Activated T-cell treated with anti-CD3 and anti-CD28 coated beads, Interleukin-2, amount 50 U/mL, for 4 hours (primary cell): Measurements from ENCODE around the gene PCGF6. TPM values are rescaled to one million over a fixed set of nuclear protein-coding genes. Genes with fewer than 3 reads are reported as not detected.
"Not testable (repeated sequence)": the region's sequence is repeated elsewhere in the genome, so short reads cannot be mapped to it uniquely, and the experiment has no call there.

Experiments
- ATAC-seq, 2 donors: fragments of 200-7000 bp; cut with Tn5 transposase; one replicate each; pipeline ENCODE4 v1.10.0; 2021
- DNase-seq: peaks from one replicate; pipeline ENCODE4 v3.0.0-alpha.2; 2020
- H3K27me3 Mint-ChIP-seq: one replicate; pipeline ENCODE4 v1.8.0; 2021; ENCODE audit warnings: low read depth, mixed read lengths
- H3K36me3 Mint-ChIP-seq: one replicate; pipeline ENCODE4 v1.8.0; 2022; ENCODE audit warnings: mixed read lengths; ENCODE audit not compliant: insufficient read depth
- H3K4me1 Mint-ChIP-seq: one replicate; pipeline ENCODE4 v1.8.0; 2021; ENCODE audit warnings: low read depth, mixed read lengths
- H3K4me3 Mint-ChIP-seq: one replicate; pipeline ENCODE4 v1.8.0; 2021; ENCODE audit warnings: mild to moderate bottlenecking, moderate library complexity, mixed read lengths
- H3K9me3 Mint-ChIP-seq: one replicate; pipeline ENCODE4 v1.8.0; 2021; ENCODE audit warnings: mixed read lengths
- total RNA-seq, 3 donors: library from RNA; stranded (reverse); gene quantifications; one replicate each; pipeline ENCODE4 v1.2.1, GENCODE V29; 2021

PCGF6 gene
- total RNA-seq, 3 donors from 2014 or later, result 15.8 to 18.1 (median 16.9) TPM

- ATAC-seq (no peak), DNase-seq (no peak)
- Mint-ChIP-seq H3K4me3 (no peak overlapping the region), H3K4me1 (peaks cover 3% of the 10 kb centered on the region), H3K36me3 (no peaks in the 10 kb centered on the region), H3K9me3 (no peaks in the 10 kb centered on the region), H3K27me3 (peaks cover 67% of the 10 kb centered on the region)
These were observed 68.0 kb downstream of the PCGF6 start for GRCh38 chr10:103282961-103283360.

- H3K9me3 Mint-ChIP-seq, result no peaks in the 10 kb centered on the region
- H3K27me3 Mint-ChIP-seq, result peaks cover 66% of the 10 kb centered on the region
These were observed 69.2 kb downstream of the PCGF6 start for GRCh38 chr10:103281753-103282152.

GRCh38 chr10:103280506-103280905 lies 70.4 kb downstream of the PCGF6 start:
- peaks cover 68% of the 10 kb centered on the region for H3K27me3 Mint-ChIP-seq
- H3K9me3 Mint-ChIP-seq, result no peaks in the 10 kb centered on the region
- ATAC-seq (no peak), DNase-seq (no peak)
- H3K4me3 Mint-ChIP-seq, result no peak overlapping the region
- no peaks in the 10 kb centered on the region for H3K36me3 Mint-ChIP-seq
- peaks cover 10% of the 10 kb centered on the region for H3K4me1 Mint-ChIP-seq

More at GRCh38 chr10:103281753-103282152, 69.2 kb downstream of the PCGF6 start:
- Mint-ChIP-seq H3K4me3 (no peak overlapping the region), H3K36me3 (no peaks in the 10 kb centered on the region), H3K4me1 (peaks cover 4% of the 10 kb centered on the region)
- DNase-seq (no peak), ATAC-seq (no peak)

GRCh38 chr10:103280031-103280430 lies 70.9 kb downstream of the PCGF6 start:
- ATAC-seq, result no peak
- H3K9me3 Mint-ChIP-seq, result no peaks in the 10 kb centered on the region
- no peaks in the 10 kb centered on the region for H3K36me3 Mint-ChIP-seq
- no peak for DNase-seq
- peaks cover 70% of the 10 kb centered on the region for H3K27me3 Mint-ChIP-seq
- H3K4me3 Mint-ChIP-seq, result no peak overlapping the region
- H3K4me1 Mint-ChIP-seq, result peaks cover 10% of the 10 kb centered on the region

DNA sequence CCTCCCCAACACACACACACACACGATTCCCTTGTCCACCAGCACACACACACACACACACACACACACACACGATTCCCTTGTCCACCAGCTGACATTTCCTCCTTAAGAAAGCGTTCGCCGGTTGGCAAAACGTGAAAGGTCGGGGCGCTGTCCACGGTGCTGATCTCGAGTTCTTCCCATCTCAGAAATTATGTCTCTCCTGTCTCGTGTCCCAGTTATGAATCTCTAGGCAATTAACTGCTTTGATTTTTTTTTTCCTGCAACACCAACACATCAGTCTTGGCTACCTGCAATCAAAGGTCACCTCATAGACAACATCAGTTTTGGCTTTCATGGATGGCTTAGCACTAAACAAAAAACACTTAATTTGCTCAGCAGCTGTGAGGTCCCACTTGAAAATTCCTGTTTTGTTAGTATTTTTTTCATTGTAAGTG lies 72.1 kb downstream of the PCGF6 start:
- H3K27me3 Mint-ChIP-seq, result peaks cover 69% of the 10 kb centered on the region
- H3K4me3 Mint-ChIP-seq, result no peak overlapping the region
- H3K4me1 Mint-ChIP-seq, result peaks cover 10% of the 10 kb centered on the region
- H3K36me3 Mint-ChIP-seq, result no peaks in the 10 kb centered on the region
- DNase-seq (peak; percentile 19), ATAC-seq (no peak)
- no peaks in the 10 kb centered on the region for H3K9me3 Mint-ChIP-seq

DNA sequence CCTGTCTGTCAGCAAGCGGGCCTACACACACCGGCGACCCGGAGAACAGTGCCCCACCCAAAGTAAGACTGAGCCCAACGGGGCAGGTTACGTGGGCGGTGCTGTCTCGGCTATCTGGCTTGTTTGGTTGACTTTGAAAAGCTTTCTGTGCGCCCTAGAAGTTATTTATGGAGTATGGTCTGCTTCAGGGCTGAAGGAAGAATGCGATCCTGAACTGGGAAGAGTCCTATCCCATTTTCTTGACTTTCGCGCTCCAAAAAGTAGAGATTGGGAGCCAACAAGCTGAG lies 72.5 kb downstream of the PCGF6 start:
- H3K36me3 Mint-ChIP-seq, result no peaks in the 10 kb centered on the region
- no peak overlapping the region for H3K4me3 Mint-ChIP-seq
- ATAC-seq (no peak), DNase-seq (no peak)
- no peaks in the 10 kb centered on the region for H3K9me3 Mint-ChIP-seq
- peaks cover 10% of the 10 kb centered on the region for H3K4me1 Mint-ChIP-seq
- peaks cover 73% of the 10 kb centered on the region for H3K27me3 Mint-ChIP-seq

- Mint-ChIP-seq H3K9me3 (no peaks in the 10 kb centered on the region), H3K36me3 (no peaks in the 10 kb centered on the region), H3K27me3 (peaks cover 74% of the 10 kb centered on the region), H3K4me1 (peaks cover 10% of the 10 kb centered on the region), H3K4me3 (no peak overlapping the region)
- DNase-seq (no peak), ATAC-seq (no peak)
These were observed 73.0 kb downstream of the PCGF6 start for GRCh38 chr10:103277713-103278536.

- Mint-ChIP-seq H3K4me3 (peak within 1 kb of the TSS; percentile 48), H3K4me1 (peaks cover 10% of the 10 kb centered on the region), H3K9me3 (no peaks in the 10 kb centered on the region), H3K36me3 (no peaks in the 10 kb centered on the region), H3K27me3 (peaks cover 72% of the 10 kb centered on the region)
- DNase-seq (no peak), ATAC-seq (peak; percentile 83 to 86)
These were observed 73.8 kb downstream of the PCGF6 start, which contains the start of gene INA for GRCh38 chr10:103276896-103277712. TSS of gene INA (plus strand) at chr10:103277138. CDS start at chr10:103277212, 74 bp downstream.

DNA sequence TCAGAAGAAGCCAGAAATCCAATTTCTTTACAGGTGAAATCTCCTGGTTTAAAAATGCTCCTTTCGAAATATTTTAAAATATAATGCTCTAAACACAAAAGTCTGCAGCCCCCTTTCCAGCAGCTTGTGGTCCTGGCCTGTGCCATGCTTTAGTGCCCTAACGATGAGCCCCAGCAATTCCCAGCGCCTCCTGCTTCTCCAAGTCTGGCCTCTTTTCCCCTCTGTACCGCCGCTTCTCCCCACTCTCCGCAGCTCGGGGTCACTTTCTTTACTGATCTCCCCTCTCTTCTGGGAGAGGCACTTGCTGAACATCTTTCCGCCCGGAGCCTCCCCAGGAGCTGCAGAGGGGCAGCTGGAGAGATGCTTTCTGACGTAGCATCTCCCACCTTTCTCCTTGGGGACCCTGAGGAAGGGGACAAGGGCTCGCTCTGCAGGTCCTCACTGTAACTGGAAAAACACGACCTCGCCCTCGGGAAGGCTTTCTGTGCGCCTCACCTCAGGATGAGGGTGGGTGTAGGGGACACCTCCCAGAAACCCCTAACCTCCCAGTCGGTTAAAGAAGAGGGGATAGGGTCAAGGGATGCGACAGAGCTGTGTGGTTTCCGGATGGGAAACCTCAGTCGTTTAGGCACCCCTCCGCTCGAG lies 74.6 kb downstream of the PCGF6 start:
- Mint-ChIP-seq H3K4me3 (peak overlapping the region; percentile 48), H3K4me1 (peaks cover 10% of the 10 kb centered on the region), H3K27me3 (peaks cover 69% of the 10 kb centered on the region)

GRCh38 chr10:103273041-103273441 lies 77.9 kb downstream of the PCGF6 start:
- Mint-ChIP-seq H3K36me3 (no peaks in the 10 kb centered on the region), H3K9me3 (no peaks in the 10 kb centered on the region), H3K27me3 (peaks cover 47% of the 10 kb centered on the region), H3K4me3 (no peak overlapping the region), H3K4me1 (peaks cover 7% of the 10 kb centered on the region)
- DNase-seq, result no peak
- ATAC-seq, result no peak

More for the DNA sequence above, 74.6 kb downstream of the PCGF6 start:
- peak in 1 of 2 donors; percentile 3 for ATAC-seq
- H3K36me3 Mint-ChIP-seq, result no peaks in the 10 kb centered on the region
- no peak for DNase-seq
- no peaks in the 10 kb centered on the region for H3K9me3 Mint-ChIP-seq

GRCh38 chr10:103265717-103266329 lies 85.1 kb downstream of the PCGF6 start:
- peaks cover 49% of the 10 kb centered on the region for H3K27me3 Mint-ChIP-seq
- ATAC-seq, result no peak
- no peaks in the 10 kb centered on the region for H3K36me3 Mint-ChIP-seq
- DNase-seq, result no peak
- H3K4me1 Mint-ChIP-seq, result no peaks in the 10 kb centered on the region
- H3K9me3 Mint-ChIP-seq, result peaks cover 3% of the 10 kb centered on the region
- no peak overlapping the region for H3K4me3 Mint-ChIP-seq

DNA sequence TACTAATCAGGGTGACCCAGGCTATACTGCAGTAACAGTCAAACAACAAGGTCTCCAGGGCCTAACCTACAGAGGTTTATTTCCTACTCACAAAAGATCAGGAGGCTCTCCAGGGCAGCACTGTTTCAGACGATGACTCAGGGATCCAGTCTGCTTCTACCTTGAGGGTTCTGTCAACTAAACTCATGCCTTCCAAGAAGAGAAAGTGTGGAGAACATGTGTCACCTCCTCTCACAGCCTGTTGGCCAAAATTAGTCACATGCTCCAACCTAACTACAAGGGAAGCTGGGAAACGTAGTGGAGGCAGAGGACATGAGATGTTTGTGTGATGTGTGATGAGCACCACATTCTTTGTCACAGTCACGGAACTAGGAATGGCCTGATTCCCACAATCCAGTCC lies 88.7 kb downstream of the PCGF6 start:
- H3K4me1 Mint-ChIP-seq, result no peaks in the 10 kb centered on the region
- H3K27me3 Mint-ChIP-seq, result peaks cover 45% of the 10 kb centered on the region

GRCh38 chr10:103259989-103260388 lies 91.0 kb downstream of the PCGF6 start:
- Mint-ChIP-seq H3K27me3 (peaks cover 31% of the 10 kb centered on the region), H3K4me3 (no peak overlapping the region), H3K36me3 (peaks cover 1% of the 10 kb centered on the region), H3K4me1 (no peaks in the 10 kb centered on the region), H3K9me3 (peaks cover 13% of the 10 kb centered on the region)
- DNase-seq (no peak), ATAC-seq (no peak)

More for the DNA sequence above, 88.7 kb downstream of the PCGF6 start:
- ATAC-seq (peak; percentile 61 to 67), DNase-seq (no peak)
- H3K36me3 Mint-ChIP-seq, result peaks cover 1% of the 10 kb centered on the region
- H3K9me3 Mint-ChIP-seq, result peaks cover 13% of the 10 kb centered on the region
- H3K4me3 Mint-ChIP-seq, result no peak overlapping the region

DNA sequence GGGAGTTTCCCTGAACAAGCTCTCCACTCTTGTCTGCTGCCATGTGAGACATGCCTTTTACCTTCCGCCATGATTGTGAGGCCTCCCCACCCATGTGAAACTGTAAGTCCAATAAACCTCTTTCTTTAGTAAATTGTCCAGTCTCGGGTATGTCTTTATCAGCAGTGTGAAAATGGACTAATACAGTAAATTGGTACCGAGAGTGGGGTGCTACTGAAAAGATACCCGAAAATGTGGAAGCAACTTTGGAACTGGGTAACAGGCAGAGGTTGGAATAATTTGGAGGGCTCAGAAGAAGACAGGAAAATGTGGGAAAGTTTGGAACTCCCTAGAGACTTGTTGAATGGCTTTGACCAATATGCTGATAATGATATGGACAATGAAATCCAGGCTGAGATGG lies 92.0 kb downstream of the PCGF6 start:
- H3K4me1 Mint-ChIP-seq, H3K36me3 Mint-ChIP-seq, DNase-seq, H3K4me3 Mint-ChIP-seq, ATAC-seq: not testable (repeated sequence)
- peaks cover 25% of the 10 kb centered on the region for H3K27me3 Mint-ChIP-seq
- H3K9me3 Mint-ChIP-seq, result peaks cover 13% of the 10 kb centered on the region
